ENCODE measurements around the gene RGS3.

Gene RGS3

DNA sequence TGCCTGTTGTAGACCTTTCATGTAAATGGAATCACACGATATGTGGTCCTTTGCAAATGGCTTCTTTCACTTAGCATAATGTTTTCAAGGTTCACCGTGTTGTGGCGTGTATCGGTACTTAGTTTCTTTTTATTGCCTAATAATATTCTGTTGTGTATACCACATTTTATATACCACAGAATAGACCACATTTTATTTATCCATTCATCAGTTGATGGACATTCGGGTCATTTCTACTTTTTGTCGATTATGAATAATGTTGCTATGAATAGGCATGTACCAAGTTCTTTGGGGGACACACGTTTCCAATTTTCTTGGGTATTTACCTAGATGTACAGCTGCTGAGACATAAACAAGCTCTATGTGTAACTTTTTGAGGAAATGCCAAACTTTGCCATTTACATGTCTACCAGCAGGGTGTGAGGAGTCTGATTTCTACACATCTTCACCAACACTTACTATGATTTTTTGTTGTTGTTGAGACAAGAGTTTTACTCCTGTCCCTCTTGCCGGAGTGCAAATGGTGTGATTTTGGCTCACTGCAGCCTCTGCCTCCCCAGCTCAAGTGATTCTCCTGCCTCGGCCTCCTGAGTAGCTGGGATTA, 144.7 kb downstream of the RGS3 start:
- DNase-seq, result no peak

DNA sequence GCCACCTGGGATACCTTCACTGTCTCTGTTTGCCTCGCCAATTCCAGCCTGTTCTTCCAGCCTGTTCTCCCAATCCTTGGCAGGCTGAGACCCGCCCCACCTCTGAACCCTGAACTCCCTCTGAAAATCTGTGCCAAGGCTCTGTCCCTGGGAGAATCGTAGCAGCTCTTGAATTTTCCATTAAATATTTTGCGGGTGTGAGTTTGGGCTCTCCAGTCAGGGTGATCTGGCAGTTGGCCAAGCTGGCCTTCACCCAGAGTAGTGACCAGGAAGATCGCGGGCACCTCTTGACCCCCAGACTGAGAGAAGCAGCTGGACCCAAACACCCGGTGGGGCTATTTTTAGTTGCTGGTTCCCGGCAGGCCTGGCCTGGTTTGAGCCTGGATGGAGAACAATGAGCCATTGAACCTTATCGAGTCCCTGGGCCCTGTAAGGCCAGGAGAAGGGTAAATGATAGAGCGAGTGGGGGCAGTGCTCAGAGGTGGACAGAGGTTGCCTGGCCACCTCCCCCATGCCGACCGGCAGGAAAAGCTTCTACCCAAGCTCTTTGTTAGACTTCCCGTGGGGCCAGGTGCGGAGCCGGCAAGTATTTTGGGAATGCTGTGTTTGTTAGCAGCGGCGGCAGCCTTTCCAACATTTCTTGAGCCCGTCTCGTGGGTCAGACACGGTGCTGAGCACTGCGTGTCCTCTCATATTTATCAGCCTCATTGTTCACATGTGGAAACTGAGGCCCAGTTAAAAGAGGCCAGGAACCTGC, 146.2 kb downstream of the RGS3 start:
- DNase-seq, result no peak

DNA sequence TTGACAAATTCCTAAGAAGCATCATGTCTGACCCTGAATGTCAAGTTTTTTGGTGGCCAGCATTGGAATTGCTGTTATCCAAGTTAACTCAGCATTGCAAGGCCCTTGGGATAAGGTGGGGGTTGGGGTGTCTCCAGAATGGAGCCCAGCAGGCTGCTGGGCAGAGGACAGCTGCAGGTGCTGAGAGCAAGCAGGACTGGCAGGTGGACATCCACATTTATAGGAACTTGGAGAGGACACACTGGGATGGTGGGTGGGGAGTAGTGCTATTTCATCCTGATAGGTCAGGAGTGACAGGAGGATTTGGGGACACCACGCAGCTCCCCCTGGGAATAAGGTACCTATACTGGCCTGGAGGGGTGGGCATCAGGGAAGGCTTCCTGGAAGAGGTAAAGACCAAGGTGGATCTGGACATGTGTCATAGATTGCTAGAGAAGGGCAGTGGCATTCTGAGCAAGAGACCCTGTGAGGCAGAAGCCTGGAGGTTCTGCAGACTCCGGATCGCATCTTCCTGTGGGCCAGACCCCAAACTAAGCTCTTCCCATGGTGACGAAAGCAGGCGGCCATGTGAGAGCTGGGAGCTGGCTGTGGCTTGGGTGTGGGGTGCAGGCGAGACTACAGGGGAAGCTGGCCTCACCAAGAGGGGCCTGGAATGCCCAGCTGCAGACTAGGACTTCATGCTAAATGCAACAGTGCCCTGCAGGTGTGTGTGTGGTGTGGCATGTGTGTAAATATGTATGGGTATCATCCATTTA, 148.1 kb downstream of the RGS3 start:
- DNase-seq, result no peak

DNA sequence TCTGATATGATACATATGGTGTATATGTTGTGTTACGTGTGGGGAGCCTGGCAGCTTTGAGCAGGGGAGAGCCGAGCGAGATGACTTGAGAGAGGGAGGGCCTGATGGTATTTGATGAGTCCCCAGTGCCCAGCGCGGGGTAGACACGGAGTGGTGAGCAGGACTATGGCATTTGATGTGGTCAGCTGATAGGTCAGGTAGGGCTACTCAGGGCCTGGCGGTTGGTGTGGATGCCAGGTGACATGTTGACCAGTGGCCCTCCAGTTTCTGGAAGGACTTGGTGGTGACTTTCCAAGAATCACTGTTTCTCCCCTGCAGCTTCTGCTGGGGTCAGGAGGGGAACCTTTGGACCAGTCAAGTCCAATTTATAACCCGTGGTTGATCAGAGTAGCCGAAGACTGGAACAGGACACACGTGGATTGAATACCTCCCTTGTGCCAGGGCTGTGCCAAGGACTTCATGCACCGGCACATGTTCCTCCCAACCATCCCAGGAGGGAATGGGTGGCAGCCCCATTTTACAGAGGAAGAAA, 148.8 kb downstream of the RGS3 start:
- DNase-seq, result no peak

DNA sequence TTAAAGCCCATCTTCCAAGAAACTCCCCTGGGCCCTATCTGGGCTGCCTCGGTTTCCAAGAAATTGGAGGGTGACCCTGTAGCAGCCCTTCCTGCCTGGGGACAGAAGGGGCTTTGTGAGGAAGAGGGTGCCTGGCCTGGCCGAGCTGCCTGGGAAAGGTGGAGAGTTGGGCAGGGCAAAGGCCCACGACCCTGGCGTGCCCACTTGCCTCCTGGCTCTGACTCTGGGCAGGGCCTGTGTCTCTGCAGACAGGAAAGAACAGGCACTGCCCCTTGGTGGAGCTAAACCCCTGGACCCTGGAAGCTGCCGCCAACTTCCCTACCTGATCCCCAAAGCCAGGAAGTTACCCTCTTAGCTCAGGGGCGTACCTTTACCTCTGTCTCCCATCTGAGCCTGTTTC, 149.3 kb downstream of the RGS3 start:
- DNase-seq, result no peak

DNA sequence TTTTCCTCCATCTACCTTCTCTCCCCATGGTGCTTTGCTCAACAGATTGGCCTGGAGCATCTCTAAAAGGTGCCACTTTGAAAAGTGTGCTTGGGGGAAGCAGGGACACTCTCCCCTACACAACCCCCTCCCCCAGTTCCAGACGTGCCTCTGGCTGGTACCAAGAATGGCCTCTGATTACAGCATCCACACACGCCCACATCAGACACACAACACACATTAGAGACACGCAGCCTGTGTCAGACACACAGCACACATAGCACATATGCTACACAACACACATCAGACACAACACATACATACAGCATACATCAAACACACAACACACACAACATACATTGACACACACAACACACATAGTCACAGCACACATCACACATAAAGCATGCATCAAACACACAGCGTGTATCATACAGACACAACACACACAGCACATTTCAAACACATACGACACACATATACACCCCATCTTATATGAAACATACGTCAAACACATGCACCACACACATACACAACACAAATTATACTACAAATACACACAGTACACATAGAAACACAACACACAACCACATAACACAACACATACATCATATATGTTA, 150.4 kb downstream of the RGS3 start:
- no peak for DNase-seq

DNA sequence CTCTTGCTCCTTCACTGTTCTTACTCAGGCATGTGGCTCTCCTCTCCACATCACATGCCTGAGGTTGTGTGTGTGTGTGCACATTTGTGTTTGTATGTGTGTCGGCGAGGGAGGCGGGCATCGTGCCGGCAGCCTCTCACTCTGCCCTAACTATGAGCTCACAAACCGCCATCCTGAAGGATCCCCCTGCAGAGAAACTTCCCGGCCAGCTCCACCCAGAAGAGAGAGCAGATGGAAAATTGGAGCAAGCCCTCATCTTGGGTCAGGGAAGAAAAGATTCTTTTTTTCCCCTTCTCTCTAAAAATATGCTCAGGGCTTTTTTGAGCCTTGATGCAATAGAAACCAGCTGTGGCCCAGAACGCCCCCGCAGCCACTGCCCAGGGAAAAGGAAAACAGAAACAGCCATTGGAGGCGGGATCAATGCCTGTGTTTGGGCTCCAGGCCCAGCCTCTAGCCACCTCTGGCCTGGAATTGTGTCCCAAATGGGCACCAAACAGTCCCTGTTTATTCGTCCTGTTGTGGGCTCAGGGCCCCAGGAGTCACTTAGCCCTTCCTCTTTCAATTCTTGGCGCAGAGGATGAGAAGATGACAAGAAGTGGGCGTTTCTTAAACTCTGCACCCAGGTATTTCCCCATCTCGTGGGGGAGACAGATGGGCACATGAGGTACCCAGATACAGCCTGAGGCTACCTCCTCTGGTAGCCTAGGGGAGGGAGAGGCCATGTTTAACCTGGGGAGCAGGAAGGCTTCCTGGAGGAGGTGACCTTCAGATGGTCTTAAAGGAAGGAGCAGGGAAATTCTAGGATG, 151.5 kb downstream of the RGS3 start:
- no peak for DNase-seq

DNA sequence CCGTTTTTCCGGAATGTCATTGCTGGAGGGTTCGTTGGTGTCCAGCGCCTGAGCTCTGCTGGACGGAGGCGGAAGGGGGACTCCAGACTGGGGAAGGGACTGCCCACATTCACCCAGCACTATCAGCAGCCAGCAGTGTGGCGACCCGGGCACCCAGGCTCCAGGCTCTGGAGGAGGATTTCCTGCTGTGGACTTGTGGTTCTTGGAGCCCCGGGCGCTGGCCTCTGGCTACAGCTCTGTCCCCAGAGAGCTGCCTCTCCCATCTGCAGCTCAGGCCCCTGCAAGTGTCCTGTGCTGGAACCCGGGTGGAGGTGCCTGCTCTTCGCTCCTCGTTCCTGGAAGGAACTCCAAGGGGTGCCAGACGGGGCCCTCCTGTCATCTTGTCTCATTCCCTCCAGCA, 152.6 kb downstream of the RGS3 start:
- DNase-seq, result no peak

DNA sequence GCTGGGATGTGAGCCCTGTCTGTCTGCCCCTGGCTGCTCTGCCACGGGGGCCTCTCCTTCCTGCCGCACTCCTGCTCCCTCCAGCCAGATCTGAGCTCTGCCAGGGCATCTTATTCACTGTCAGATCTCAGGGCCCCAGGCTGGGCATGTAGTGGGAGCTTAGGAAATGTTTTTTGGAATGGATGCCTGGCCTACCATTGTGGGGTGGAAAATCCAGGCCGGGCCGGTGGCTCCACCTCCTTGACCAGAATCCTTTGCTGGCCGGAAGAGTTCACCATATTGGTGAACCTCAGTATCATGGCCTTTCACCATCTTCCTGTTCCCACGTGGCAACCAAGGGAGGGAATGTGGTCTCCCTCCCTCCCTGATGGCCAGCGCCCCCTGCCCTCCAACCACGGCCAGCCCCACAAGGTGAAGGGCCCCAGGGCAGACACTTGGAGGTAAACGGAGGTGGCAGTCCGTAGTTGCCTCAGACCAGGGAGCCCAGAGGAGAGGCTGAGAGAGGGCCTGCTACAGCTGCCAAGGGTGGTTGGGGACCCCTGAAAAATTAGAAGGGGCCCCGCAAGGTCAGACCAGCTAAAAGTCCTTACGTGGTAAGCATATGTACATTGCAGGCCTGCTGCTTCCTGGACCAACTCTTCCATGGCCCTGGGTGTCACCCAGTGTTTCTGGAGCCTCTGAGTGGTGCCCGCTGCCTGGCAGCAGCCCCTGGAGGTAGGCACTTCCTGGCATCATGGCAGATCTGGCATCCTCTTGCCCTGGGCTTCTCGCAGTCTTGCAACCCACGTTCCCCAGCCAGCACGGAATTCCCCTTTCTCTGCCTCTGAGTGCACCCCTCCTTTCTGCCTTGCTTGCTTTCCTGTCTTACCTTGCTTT, 153.3 kb downstream of the RGS3 start:
- DNase-seq, result no peak

DNA sequence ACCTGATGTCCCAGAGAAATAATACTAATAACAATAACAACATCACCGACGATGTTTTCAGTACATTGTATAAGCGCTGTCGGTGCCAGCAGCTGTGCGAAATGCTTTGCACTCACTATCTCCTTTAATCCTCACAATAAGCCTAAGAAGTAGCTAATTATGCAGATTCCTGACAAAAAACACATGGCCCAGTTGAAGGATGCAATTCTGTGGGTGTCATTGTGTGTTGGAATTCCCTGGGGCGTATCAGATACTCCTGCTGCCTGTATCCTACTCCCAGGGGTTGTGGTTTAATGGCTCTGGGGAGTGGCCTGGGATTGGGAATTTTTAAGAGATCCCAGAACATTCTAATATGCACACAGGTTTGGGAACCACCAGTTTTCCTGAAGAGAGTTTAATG, 154.0 kb downstream of the RGS3 start:
- DNase-seq, result no peak

DNA sequence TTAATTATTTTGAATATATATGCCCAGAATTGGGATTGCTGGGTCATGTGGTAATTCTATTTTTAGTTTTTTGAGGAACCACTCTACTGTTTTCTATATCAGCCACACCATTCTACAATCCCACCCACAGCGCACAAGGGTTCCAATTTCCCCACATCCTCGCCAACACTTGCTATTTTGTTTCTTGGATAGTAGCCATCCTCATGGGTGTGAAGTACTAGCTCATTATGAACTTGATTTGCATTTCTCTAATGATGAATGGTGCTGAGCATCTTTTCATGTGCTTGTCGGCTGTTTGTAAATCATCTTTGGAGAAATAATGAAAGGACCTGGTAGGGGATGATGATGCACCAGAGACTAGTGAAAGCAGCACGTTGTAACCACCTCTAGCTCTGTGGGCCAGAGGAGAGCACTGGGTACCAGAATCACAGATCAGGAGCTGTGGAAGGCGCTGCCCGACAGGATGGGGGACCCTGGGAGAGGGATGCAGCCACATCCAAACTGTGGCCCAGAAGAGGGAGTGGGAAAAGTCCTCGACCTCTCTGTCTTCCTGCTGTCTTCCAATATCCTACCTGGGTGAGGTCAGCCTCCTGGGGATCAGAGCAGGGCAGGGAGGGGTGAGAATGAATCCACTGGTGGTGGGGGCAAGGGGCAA, 155.4 kb downstream of the RGS3 start:
- DNase-seq, result no peak

DNA sequence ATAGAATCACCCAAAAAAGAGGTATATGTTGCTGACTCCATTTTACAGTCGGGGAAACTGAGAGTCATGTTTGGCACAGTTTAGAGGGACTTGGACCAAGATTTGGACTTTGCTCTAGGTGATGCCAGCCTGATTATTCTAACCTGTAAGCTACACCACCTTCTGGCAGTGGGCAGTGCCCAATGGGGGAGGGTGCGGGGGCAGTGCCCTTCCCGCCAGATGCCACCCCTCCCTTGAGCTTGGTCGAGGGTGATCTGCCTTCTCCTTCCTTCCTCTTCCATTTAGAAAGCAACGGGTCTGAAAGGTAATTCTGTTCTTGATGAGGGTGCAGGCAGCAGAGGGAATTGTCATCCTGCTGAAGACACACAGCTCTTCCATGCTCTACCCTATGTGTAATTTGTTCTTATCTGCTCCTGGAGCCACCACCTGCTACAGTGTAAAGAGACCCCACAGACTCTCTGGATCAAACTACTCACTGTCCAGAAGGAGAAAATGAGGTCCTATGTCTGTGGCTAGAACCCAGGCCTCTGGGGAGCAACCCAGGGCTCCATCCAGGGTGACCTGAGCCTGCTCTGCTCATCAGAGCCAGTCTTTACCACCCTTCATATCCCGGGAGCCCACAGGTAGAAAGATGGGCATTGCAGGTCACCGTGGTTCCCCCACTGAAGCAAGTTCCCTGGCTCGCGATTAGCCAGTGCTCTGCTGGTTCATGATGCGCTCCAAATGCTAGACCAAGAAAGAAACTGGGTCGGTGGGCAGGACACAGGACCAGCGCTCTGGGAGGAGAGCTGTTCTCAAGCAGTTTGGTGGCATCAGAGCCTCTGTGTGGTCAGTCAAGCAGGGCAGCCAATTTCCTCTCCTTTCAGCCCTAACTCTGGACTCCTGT, 156.2 kb downstream of the RGS3 start:
- DNase-seq, result no peak

DNA sequence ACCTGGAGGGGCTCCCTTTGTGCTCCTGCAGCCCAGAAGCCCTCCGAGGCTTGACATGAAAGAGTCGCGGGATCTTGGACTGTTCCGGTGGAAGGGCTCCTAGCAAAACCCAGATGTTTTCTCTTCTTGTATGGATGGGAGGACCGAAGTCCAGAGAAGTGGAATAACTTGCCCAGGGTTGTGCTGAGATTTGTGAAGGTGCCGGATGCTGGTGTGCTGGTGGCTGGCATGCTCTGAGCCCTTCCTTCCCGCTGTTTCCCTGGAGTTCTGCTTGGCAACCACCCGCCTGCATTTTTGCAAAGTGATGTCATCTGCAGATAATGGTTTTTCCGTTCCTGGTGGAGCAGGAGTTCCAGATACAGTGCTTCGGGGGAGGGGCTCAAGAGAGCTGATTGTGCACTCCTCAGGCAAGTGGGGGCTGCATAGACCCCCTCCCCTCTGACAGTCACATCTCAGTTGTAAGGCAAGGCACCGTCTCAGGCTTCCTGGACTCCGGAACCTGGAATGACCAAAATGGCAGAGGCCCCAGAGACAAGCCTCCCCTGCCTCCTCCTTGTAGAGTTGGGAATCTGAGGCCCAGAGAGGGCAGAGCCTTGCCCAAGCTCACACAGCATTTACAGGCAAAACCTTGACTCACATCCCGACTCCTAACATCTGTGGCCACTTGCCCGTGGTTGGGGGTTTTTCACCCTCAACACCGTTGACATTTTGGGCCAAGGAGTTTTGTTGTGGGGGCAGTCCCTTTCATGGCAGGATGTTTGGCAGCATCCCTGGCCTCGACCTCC, 157.0 kb downstream of the RGS3 start:
- DNase-seq, result peak; percentile 39

DNA sequence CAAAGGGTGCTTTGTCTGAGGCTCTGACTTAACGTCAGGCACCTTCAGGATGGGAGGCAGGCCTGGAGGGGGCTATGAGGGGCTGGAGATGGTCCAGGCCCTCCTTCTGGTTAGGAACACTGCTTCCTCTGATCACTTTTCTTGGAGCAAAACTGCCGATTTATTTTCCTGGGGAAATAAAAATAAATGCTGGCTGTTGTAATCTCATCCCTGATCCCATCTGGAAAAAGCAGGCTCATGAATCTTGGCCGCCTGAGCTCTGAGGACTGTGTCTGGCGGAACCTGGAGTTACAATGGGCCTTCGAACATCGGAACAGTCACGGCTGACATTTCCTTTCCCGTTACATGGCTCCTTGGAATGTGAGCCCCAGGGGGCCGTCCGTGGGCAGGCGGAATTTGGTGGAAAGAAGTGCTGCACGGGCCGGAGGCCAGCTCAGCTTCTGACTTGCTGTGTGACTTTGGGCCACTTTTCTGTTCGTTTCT, 157.8 kb downstream of the RGS3 start:
- no peak for DNase-seq

DNA sequence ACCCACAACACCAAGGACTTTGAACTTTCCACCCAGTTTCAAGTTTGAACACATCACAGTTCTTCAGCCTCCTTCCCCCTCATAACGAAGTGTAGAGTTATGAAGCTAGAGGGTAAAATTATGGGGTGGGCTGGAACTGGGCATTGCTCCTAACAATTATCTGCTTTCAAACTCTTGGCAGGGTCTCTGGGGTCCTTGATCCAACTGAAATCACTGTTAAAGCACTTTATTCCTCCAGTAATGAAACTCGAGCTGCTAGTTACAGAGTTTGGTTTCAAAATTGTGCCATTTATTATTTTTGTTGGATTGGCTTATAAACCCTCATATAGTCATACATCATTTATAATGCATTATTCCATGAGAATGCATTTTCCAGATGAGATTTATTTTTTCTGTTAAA, 158.5 kb downstream of the RGS3 start:
- no peak for DNase-seq

DNA sequence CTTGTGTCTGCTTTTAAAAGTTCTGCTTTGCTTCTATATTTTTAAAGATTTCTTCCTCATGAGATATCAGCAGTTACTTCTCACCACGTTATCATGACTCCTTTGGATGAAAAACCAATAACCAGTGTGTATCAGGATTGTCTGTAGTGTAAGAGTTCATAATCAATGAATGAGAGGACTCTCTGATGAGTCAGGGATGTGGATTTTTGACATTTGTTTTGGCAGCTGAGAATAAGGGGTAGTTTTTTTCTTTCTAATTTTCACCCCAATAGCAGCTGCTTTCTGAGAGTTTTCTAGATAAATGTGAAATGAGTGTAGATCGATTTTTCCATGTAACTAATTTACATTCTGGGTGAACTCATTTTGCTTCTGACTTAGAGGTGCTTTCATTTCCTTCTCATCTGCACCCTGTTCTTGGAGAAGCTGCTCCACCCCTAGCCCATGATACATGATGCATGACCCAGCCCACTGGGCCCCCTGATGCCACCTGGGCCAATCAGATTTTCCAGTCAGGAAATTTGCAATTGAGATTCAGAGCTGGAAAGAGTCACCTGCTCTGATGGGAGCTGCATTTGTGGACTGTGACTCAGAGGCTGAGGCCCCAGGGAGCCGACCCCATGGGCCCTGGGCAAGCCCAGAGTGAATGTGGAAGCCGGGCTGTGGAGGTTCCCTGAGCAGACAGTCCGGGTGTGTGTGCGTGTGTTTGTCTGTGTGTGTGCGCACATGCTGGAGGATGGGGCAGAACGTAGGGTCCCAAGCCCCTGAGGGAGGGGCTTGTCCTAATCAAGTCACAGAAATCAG, 159.3 kb downstream of the RGS3 start:
- DNase-seq, result no peak

DNA sequence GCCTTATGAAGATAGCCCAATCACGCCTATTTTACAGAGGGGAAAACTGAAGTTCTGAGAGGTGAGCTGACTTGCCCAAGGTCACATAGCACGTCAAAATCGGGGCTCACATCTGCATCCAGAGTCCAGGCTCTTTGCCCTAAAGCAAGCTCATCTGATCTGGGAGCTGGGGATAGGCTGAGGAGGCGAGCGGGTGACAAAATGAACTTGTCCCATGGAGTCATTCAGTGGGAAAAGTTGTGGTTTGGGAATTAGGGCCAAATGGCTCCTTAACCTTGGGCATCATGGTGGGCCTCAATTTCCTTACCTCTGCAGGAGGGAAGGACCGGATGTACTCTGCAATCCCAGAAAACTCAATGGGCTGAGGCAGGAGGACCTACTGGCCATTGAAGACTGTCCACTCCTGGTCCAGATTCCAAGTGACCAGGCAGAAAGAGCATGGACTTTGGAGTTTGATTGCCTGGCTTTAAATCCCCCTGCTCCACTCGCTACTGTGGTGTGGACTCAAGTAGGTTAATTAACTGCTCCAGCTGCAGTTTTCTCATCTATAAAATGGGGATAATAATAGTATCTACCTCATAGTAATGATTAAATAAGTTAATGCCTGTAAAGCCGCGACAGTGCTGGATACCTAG, 160.4 kb downstream of the RGS3 start:
- DNase-seq, result no peak

DNA sequence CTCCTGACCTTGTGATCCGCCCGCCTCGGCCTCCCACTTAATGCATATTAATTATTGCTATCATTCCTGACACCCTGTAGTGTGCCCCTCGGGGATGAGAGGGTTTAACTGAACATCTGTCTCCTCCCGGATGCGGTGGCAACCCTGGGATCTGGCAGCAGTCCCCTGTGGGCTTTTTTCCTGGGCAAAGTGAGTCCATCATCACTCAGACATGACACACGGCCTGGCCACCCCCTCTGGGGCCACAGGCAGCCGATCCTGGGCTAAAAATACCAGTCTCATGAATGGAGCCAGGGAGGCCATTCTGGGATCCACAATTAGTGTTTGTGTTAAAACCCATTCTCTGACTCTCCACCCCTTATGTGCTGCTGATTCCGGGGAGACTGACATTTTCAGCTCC, 161.2 kb downstream of the RGS3 start:
- DNase-seq, result no peak

Data from NCI-H748 treated with DMSO at 0.1 percent for 48 hours (cell line).